Head of caudate nucleus (tissue), 42 donors: Measurements from ENCODE around the gene TBC1D14.

Experiments
- DNase-seq, 42 donors: peaks; one replicate each; pipeline versions ENCODE4 v3.0.0 to v3.0.0-alpha.2; 2020 to 2021; ENCODE audit warnings: mixed read lengths in 7 of 42
- intact Hi-C: fragments of 100-400 bp; cut with DNase I; formaldehyde crosslinking; loops from one replicate; pipeline ENCODE4 v1.15.0; 2022

The TBC1D14 gene

DNA sequence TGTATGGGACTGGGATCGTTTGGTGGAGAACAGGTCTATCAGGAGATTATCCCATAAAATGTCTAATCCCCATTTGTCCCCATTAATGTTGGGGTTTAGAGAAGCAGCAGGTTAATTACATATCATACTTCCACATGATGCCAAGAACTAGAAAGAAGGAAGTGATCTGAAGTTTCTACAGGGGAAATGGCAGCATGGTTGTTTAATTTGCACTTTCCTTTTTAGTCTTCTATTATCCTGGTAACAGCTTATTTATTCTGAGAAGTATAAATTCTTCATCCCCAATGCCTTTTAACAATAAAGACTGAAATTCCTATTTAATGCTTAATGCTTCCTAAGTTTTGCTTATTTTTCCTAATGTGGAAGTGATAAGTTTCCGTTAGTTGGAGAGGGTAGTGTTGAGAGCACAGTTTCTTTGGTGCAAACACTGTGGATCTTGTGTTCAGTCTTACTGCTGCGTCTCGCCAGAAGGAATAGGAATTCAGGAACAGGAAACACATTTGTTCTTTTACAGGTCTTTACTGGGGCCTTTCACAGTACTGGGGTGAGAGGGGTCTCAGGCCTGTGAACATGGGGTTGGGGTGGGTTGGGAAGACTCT lies 74.0 kb downstream of the TBC1D14 start:
- intact Hi-C loops: loop anchor here (10.0 kb wide), 2 partner anchors 199 to 269 kb away; partner anchors contain the start of genes BLOC1S4 and KIAA0232
- DNase-seq: no peak

- intact Hi-C loops: loop anchor here (5.0 to 10.0 kb wide), 3 partner anchors 57 to 270 kb away; partner anchors contain the start of genes BLOC1S4, KIAA0232 and TADA2B
- no peak for DNase-seq
Observed at GRCh38 chr4:6984612-6985425, 75.2 kb downstream of the TBC1D14 start.

DNA sequence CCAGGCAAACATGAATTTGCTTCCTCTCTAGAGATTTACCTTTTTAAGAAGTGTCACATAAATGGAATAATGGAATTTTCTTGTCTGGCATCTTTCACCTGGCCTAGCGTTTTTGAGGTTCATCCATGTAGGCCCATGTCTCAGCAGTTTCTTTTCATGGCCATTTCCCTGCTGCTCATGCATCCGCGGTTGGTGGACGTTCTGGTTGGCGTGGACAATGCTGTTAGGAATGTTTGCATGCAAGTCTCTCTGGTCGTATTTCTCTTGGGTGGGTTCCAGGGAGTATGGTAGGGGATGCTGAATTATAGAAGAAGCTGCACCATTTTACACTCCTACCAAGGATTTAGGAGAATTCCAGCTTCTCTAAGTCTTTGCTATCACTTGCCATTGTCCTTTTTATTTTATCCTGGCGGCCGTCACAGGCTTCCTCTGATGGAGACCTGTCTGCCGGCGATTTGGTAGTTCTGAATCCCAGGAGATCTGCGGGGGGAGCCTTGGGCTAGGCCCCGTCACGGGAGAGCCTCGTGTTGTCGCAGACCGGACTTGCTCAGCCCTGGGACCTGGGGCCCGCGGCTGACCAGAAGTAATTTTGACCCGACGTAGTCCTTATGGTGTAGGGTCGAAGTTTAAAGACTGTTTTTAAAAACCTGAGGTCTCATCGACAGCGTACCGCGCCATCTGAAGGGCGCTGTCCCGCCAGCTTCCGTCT lies 76.6 kb downstream of the TBC1D14 start:
- intact Hi-C loops: loop anchor here (2.0 to 10.0 kb wide), 4 partner anchors 56 to 271 kb away; partner anchors contain the start of genes BLOC1S4, KIAA0232, TADA2B and TBC1D14
- peak in 37 of 42 donors; percentile 27 to 78 (median 59) for DNase-seq

DNA sequence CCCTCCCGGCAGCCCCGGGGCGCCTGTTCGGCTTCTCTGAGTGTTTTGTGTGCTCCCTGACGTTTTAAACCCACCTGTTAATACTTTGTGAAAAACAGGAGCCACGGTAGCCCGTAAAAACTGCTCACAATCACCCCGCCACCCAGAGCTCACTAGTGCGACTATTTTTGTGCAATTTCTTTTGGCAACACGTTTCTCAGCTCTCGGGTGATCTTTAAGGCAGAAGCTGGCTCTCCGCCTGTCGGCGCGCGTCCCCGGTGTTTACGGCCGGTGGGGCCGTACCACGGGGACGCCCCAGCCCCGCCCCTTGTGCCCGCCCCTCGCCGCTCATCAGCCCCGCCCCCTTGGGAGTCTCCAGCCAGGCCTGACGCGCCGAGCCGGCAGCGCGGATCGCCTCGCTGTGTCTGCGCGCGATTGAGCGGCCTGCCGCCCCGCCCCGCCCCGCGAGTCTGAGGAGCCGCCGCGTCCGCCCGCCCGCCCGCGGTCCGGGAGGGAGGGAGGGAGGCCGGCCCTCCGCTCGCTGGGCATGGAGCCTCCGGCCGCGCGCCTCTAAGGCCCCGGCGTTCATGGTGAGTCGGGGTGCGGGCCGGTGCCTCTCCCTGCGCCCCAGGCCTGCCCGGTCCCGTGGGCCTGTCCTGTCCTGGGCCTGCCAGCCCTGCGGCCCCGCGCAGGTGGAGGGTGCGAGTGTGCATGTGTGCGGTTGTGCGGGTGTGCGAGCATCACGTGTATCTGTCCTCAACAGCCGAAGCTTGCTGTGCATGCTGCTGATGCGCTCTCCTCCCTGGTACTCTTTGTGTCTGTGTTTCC lies 77.4 kb downstream of the TBC1D14 start:
- DNase-seq: peak; percentile 86 to 99 (median 97)
- intact Hi-C loops: loop anchor here (2.0 to 10.0 kb wide), 4 partner anchors 55 to 272 kb away; partner anchors contain the start of genes BLOC1S4, KIAA0232, TADA2B and TBC1D14

DNA sequence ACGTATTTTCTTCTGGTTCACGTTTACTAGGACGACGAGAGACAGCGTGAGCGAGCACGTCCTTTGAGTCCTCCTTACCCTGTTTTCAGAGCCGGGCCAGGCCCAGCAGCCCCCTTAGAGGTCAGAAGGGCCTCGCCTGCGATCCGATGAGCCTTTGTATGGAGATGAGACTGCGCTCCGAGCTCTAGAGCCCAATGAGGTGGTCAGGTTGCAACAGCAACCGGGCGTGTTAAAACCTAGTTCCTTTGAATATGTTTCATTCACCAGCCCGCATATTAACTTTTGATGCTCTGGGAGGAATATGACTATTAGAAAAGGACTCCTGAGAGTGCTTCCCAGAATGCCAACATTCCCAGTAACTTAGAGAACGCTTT lies 77.9 kb downstream of the TBC1D14 start:
- intact Hi-C loops: loop anchor here (2.0 to 10.0 kb wide), 4 partner anchors 55 to 273 kb away; partner anchors contain the start of genes BLOC1S4, KIAA0232, TADA2B and TBC1D14
- no peak for DNase-seq

DNA sequence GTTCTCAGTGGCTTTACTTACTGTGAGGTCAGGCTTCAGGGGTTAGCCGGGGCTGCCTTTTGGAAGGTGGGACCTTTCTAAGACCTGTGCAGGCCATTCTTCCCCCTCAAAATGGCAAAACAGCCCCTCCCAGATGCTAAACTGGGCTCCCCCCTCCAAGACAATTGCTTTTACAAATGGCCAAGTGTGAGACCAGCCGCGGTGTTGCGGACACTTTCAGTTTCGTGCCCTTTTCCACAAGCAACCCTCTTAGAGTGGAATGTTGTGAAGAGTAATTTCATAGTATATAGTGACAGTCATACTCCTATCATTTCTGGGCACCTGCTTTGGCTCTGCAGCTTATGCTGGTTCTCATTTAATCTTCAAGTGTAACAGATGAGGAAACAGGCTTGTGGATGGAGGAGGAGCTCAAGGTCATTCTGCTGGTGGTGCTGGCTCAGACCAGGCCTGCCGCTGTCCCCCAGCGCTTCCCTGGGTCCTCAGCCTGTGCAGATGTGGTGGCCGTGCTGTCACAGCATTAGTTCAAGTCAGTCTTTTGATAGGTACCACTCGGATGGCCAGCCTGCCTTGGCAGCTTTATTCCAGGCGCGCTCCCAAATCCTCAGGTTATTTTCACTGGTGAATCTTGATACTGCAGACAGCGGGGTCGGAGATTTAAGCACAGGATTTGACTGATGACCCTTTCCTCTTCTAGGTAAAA lies 78.5 kb downstream of the TBC1D14 start:
- no peak for DNase-seq
- intact Hi-C loops: loop anchor here (5.0 to 10.0 kb wide), 3 partner anchors 54 to 273 kb away; partner anchors contain the start of genes BLOC1S4, KIAA0232 and TADA2B

GRCh38 chr4:6989331-6989923 lies 79.8 kb downstream of the TBC1D14 start:
- DNase-seq: no peak
- intact Hi-C loops: loop anchor here (5.0 to 10.0 kb wide), 3 partner anchors 53 to 275 kb away; partner anchors contain the start of genes BLOC1S4, KIAA0232 and TADA2B

GRCh38 chr4:6990661-6991060 lies 81.0 kb downstream of the TBC1D14 start:
- intact Hi-C loops: no loop called here
- no peak for DNase-seq

DNA sequence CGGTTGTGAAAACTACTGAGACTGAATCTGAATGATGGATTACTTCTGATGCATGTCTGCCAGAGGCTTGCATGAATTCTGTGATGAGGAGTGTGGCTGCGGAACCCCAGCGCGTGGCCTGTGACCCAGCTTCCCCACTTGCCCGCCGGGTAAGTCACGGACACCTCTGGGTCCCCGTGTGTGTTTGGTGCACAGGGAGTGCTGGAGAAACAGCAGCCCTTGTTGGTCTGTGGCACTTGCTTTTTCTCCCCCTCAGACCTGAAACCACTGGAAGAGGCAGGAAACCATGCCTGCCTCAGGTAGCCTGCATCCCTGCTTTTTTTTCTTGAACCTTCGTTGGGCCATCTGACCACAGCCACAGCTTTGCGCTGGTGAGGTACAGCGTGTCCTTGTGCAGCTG lies 81.6 kb downstream of the TBC1D14 start:
- no peak for DNase-seq
- intact Hi-C loops: no loop called here

DNA sequence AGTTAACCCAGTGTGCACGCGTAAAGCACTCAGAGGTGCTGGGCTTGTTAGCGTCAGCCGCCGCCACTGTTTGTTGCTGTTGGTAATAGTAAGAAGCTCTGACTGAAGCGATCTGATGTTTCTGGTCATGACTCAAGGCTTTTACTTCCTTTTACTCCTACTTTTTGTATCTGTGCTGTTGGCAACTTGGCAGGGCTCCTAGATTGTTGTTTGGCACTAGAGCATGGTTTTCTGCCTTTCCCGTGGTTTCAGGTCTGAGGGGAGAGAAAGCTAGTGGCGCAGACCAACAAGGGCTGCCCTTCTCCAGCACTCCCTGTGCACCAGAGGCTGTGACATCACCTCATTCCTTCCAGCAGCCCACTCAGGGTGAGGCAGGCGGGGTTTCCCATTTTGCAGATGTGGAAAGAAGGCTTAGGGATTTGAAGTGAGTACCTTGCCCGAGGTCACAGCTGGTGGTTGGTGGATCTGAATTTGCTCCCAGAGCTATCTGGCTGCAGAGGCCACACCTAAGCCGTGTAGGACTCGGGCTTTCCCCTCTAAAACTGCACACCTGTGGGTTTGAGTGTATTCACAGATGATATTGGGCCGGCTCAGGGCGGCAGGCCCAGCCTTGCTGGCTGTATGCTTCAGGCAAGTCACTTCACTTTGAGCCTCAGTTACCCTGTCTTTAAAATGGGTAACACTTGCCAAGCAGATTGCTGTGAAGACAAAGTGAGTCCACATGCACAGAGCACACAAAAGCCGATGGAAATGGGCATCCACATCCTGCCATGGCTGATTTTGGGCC lies 82.3 kb downstream of the TBC1D14 start:
- intact Hi-C loops: no loop called here
- DNase-seq: peak in 35 of 42 donors; percentile 16 to 82 (median 55)

- intact Hi-C loops: no loop called here
- DNase-seq: peak in 1 of 42 donors; percentile 32
Observed at GRCh38 chr4:6992728-6993677, 83.4 kb downstream of the TBC1D14 start.

GRCh38 chr4:6996481-6996880 lies 86.9 kb downstream of the TBC1D14 start:
- DNase-seq: no peak
- intact Hi-C loops: no loop called here

DNA sequence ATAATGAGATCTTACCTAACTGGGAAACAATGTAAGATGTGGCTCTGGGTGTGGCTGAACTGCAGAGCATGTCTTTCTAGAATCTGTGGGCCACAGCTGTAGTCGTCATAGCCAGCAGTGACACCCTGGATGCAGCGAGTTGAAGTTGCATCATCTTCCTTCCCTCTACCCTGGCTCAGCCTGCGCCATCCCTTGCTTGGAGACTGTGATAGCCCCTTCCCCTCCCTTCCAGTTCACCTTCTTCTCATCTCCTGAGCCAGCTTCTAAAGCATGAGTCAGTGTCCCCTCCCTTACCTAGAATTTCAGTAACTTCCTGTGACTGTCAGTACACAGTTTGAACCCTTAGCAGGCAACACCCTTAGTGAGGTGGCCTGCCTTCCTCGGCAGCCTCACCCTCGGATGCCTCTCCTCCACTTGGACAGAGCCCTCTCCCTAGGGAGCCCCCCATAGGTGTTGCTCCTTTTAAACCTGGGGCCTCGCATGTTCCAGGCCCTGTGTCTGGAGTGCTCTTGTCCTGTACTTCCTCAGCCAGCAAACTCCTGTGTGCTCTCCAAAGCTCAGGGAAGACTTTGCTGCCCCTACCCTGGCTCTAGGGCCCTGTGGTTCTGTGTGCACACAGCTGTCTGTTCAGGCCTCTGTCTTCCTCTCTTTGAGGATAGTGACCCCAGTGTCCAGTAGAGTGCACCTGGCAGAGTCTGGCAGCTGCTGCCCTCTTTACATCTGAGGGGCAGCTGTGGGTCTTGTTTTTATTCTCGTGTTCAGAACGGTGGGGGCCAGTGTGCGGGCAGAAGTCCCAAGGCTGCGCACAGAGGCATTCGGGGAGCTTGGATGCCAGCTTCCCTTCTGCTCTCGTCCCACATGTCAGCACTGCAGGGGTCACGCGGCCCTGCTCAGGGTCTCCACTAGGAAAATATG lies 89.8 kb downstream of the TBC1D14 start:
- DNase-seq: peak in 30 of 42 donors; percentile 20 to 71 (median 48)
- intact Hi-C loops: no loop called here

- DNase-seq: peak in 26 of 42 donors; percentile 13 to 67 (median 40)
Observed at GRCh38 chr4:7000421-7001176, 91.0 kb downstream of the TBC1D14 start.

More at GRCh38 chr4:7000421-7001176, 91.0 kb downstream of the TBC1D14 start:
- intact Hi-C loops: no loop called here
